ENCODE measurements around the gene ALG9. TPM values are rescaled to one million over a fixed set of nuclear protein-coding genes. Genes with fewer than 3 reads are reported as not detected.
"Not testable (repeated sequence)": the region's sequence is repeated elsewhere in the genome, so short reads cannot be mapped to it uniquely, and the experiment has no call there.

ALG9 gene
- total RNA-seq, 1 donor from 2014 or later = 30.5 TPM

DNA sequence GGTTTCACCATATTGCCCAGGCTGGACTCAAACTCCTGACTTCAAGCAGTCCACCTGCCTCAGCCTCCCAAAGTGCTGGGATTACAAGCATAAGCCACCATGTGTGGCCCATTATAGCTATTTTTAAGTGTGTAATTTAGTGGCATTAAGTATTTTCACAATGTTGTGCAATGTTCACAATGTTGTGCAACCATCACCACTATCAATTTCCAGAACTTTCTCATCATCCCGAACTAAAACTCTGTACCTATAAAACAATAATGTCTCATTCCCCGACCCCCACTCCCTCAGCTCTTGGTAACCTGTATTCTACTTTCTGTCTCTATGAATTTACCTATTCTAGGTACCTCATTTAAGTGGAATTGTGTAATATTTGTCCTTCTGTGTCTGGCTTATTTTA, 15.5 kb upstream of the ALG9 start:
- no peak for DNase-seq (ENCODE audit: low read depth)
- no peak overlapping the region for H3K4me3 ChIP-seq (ENCODE audit: low read depth, low read length)
- H3K27me3 ChIP-seq (ENCODE audit: control insufficient read depth, insufficient read depth, low read length) = no peaks in the 10 kb centered on the region
- no peak for FAIRE-seq
- no peaks in the 10 kb centered on the region for H3K36me3 ChIP-seq (ENCODE audit: control insufficient read depth, insufficient read depth, low read length)
- TF ChIP-seq CTCF (IDR thresholded peaks at IDR 0.05; ENCODE audit: insufficient read depth, low read length, severe bottlenecking) = no peak

GRCh38 chr11:111886032-111886431, 14.7 kb upstream of the ALG9 start:
- DNase-seq (ENCODE audit: low read depth) (no peak), FAIRE-seq (no peak)
- TF ChIP-seq CTCF (IDR thresholded peaks at IDR 0.05; ENCODE audit: insufficient read depth, low read length, severe bottlenecking) = no peak
- Histone ChIP-seq H3K36me3 (ENCODE audit: control insufficient read depth, insufficient read depth, low read length) (no peaks in the 10 kb centered on the region), H3K4me3 (ENCODE audit: low read depth, low read length) (no peak overlapping the region), H3K27me3 (ENCODE audit: control insufficient read depth, insufficient read depth, low read length) (no peaks in the 10 kb centered on the region)

- FAIRE-seq; H3K27me3 ChIP-seq (ENCODE audit: control insufficient read depth, insufficient read depth, low read length); H3K36me3 ChIP-seq (ENCODE audit: control insufficient read depth, insufficient read depth, low read length); H3K4me3 ChIP-seq (ENCODE audit: low read depth, low read length); DNase-seq (ENCODE audit: low read depth): not testable (repeated sequence)
These were observed 13.7 kb upstream of the ALG9 start for GRCh38 chr11:111885053-111885452.

- DNase-seq (ENCODE audit: low read depth) (no peak), FAIRE-seq (no peak)
- TF ChIP-seq CTCF (IDR thresholded peaks at IDR 0.05; ENCODE audit: insufficient read depth, low read length, severe bottlenecking) = no peak
- Histone ChIP-seq H3K4me3 (ENCODE audit: low read depth, low read length) (no peak overlapping the region), H3K36me3 (ENCODE audit: control insufficient read depth, insufficient read depth, low read length) (no peaks in the 10 kb centered on the region), H3K27me3 (ENCODE audit: control insufficient read depth, insufficient read depth, low read length) (no peaks in the 10 kb centered on the region)
These were observed 10.8 kb upstream of the ALG9 start for GRCh38 chr11:111882202-111882601.

DNA sequence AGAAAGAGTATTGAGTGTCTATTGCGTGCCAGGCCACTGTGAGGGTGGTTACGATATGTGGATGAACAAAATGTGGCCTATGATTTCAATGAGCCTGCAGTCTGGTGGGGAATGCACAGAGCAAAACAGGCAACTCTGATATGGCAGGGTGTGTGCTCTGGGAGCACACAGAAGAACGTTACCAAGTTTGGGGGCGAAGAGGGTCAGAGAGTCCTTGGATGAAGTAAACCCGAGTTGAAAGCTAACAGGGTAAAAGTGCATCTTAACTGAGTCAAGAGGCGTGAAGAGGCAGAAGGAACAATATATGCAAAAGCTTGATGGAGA, 8.2 kb upstream of the ALG9 start:
- peak overlapping the region; percentile 61 for H3K4me3 ChIP-seq (ENCODE audit: low read depth, low read length)
- no peaks in the 10 kb centered on the region for H3K36me3 ChIP-seq (ENCODE audit: control insufficient read depth, insufficient read depth, low read length)
- FAIRE-seq = no peak
- no peaks in the 10 kb centered on the region for H3K27me3 ChIP-seq (ENCODE audit: control insufficient read depth, insufficient read depth, low read length)
- no peak for DNase-seq (ENCODE audit: low read depth)
- TF ChIP-seq CTCF (IDR thresholded peaks at IDR 0.05; ENCODE audit: insufficient read depth, low read length, severe bottlenecking) = no peak

DNA sequence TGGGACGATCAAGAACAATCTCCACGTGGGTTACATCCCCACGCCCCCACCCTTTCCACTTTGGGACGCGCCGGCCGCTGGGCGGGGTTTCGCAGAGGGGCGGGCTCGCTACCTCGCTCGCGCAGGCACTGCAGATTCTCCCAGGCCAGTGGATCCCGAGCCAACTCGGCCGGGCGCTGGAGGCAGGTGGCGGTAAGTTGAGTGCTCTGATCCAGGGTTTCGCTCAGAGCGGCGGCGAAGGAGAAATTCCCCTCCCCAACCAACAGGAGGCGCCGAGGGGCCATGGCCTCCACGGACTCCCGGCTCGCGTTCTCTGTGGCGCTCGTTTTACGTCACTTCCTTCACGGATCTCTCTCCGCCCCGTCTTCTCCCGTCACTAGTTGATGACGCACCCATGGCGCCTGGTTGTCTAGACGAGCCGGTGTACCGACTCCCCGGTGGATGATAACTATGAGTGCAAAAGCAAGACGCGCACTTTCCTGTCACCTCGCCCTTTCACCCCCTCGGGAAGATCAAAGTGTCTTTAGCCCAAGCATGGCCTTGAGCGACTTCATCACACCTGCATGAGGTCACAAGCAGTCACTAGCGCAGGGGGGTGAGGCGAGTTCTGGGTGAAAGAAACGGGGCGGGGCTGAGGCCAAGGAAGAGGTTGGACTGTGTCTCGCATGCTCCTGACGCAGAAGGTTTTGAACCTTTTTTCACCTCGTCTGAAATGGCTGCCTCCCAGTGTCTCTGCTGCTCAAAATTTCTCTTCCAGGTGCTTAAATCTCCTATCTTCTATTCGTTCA, 7.7 kb upstream of the ALG9 start, which contains the start of the genes CFAP68 and FDXACB1:
Gene CFAP68 (plus strand): TSS at position 693 of the 788 bp plus-strand sequence. CDS start 20 bp downstream, at position 713.
Gene FDXACB1 (minus strand): TSS at position 317 of the 788 bp plus-strand sequence. CDS start 33 bp downstream, at position 284.
- FAIRE-seq (peak; percentile 66), DNase-seq (ENCODE audit: low read depth) (peak; percentile 94)
- H3K27me3 ChIP-seq (ENCODE audit: control insufficient read depth, insufficient read depth, low read length) = no peaks in the 10 kb centered on the region
- no peaks in the 10 kb centered on the region for H3K36me3 ChIP-seq (ENCODE audit: control insufficient read depth, insufficient read depth, low read length)
- TF ChIP-seq CTCF (IDR thresholded peaks at IDR 0.05; ENCODE audit: insufficient read depth, low read length, severe bottlenecking) = peak; percentile 99
- peak within 1 kb of the TSS; percentile 61 for H3K4me3 ChIP-seq (ENCODE audit: low read depth, low read length)

Measured in bronchial epithelial cell (primary cell).